ENCODE measurements around the gene TAF11L2. TPM values are rescaled to one million over a fixed set of nuclear protein-coding genes. Genes with fewer than 3 reads are reported as not detected.
"Not testable (repeated sequence)": the region's sequence is repeated elsewhere in the genome, so short reads cannot be mapped to it uniquely, and the experiment has no call there.

TAF11L2 gene
- total RNA-seq, 1 donor from 2014 or later: not detected

DNA sequence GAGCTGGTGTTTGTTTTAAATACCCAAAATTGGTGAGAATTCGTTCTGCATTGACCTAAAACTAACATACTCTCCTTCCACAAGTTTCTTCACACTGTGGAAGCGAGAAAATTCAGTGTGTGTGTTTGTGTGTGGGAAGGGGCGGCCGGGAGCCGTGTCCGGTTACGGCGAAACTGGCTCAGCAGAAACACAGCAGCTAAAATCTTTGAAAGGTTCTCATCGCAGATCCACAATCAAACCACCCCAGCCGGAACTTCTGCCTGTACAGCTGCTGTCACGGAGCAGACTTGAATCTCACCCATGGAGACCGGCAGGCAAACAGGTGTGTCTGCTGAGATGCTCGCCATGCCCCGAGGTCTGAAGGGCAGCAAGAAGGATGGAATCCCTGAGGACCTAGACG, 26.9 kb downstream of the TAF11L2 start, which contains the start of gene TAF11L5:
Gene TAF11L5 (plus strand): TSS at position 301 of the 400 bp plus-strand sequence.
- not testable (repeated sequence) for DNase-seq (ENCODE audit: low read depth)

DNA sequence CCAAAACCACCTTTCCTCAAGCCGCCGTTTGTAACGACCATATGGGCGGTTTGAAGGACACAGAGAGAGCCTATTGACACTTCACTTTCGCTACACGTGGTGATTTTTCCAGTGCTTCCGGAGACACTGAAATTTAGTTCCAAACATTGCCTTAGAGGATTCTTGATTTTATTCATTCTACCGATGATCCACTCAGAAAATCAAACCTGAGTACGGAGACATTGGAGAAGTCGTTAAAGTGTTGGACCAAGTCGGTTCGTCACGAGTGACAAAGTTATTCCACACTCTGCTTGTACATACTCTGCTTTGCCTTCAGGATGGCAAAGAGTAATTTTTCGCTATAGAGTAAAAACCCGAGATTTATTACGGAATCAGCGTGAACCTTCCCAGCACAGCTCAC, 28.5 kb downstream of the TAF11L2 start:
- DNase-seq (ENCODE audit: low read depth): not testable (repeated sequence)

DNA sequence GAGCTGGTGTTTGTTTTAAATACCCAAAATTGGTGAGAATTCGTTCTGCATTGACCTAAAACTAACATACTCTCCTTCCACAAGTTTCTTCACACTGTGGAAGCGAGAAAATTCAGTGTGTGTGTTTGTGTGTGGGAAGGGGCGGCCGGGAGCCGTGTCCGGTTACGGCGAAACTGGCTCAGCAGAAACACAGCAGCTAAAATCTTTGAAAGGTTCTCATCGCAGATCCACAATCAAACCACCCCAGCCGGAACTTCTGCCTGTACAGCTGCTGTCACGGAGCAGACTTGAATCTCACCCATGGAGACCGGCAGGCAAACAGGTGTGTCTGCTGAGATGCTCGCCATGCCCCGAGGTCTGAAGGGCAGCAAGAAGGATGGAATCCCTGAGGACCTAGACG, 30.3 kb downstream of the TAF11L2 start, which contains the start of gene TAF11L6:
Gene TAF11L6 (plus strand): TSS at position 301 of the 400 bp plus-strand sequence.
- DNase-seq (ENCODE audit: low read depth): not testable (repeated sequence)

Other genes starting within 250 kb of the TAF11L2 start
- not detected in 2 replicates for gene TAF11L3, start 20.1 kb downstream of the TAF11L2 start, total RNA-seq
- gene TAF11L4, start 23.6 kb downstream of the TAF11L2 start, total RNA-seq: not detected in 2 replicates
- gene TAF11L5, start 27.0 kb downstream of the TAF11L2 start, total RNA-seq: not detected in 2 replicates
- gene TAF11L6, start 30.4 kb downstream of the TAF11L2 start, total RNA-seq: not detected in 2 replicates
- gene TAF11L7, start 87.5 kb downstream of the TAF11L2 start, total RNA-seq: not detected in 2 replicates
- gene TAF11L8, start 92.7 kb downstream of the TAF11L2 start, total RNA-seq: not detected in 2 replicates
- not detected in 2 replicates for gene TAF11L9, start 96.2 kb downstream of the TAF11L2 start, total RNA-seq
- not detected in 2 replicates for gene TAF11L10, start 99.6 kb downstream of the TAF11L2 start, total RNA-seq
- not detected in 2 replicates for gene TAF11L11, start 106.0 kb downstream of the TAF11L2 start, total RNA-seq
- not detected in 2 replicates for gene TAF11L12, start 112.2 kb downstream of the TAF11L2 start, total RNA-seq
- not detected in 2 replicates for gene TAF11L13, start 133.9 kb downstream of the TAF11L2 start, total RNA-seq
- not detected in 2 replicates for gene TAF11L14, start 136.2 kb downstream of the TAF11L2 start, total RNA-seq